ENCODE measurements around the gene CELA3B.

DNA sequence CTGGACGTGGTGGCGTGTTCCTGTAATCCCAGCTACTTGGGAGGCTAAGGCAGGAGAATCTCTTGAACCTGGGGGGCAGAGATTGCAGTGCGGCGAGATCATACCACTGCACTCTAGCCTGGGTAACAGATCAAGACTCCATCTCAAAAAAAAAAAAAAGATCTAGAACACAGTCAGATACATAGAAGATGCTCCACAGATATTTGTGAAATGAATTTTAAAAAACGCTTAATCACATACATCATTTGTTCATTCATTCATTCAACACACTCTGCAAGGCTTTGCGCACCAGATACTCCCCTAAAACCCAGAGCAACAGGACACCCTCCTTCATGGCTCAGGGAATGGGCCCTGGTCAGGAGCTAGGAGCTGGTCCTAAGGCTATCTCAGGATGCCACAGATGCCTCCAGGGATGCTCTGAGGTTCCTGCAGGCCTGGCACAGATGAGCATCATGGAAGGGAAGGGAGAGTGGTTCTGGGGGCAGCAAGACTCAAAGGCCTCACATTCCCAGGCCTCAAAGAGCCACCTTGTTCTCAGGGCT is 46.1 kb upstream of the CELA3B start:
- TF ChIP-seq POLR2A (IDR thresholded peaks at IDR 0.05; ENCODE audit: low read depth, low read length) (no peak), TAF1 (IDR thresholded peaks at IDR 0.05; ENCODE audit: borderline replicate concordance, low read depth, low read length) (no peak), POLR2AphosphoS5 (IDR thresholded peaks at IDR 0.05; ENCODE audit: low read depth, low read length) (no peak)

All from GM12892 (cell line).